ENCODE measurements around the gene SMG6.
"Not testable (repeated sequence)": the region's sequence is repeated elsewhere in the genome, so short reads cannot be mapped to it uniquely, and the experiment has no call there.

The SMG6 gene

GRCh38 chr17:2019723-2020122, 283.9 kb downstream of the SMG6 start:
- no peak for DNase-seq

GRCh38 chr17:2018716-2019510, 284.7 kb downstream of the SMG6 start:
- DNase-seq = no peak

- no peak for DNase-seq
Measured at GRCh38 chr17:2017274-2017941, 286.2 kb downstream of the SMG6 start.

GRCh38 chr17:2016494-2016893, 287.1 kb downstream of the SMG6 start:
- DNase-seq = no peak

- no peak for DNase-seq
Measured at GRCh38 chr17:2015314-2015713, 288.3 kb downstream of the SMG6 start.

- no peak for DNase-seq
Measured at GRCh38 chr17:2013994-2014317, 289.6 kb downstream of the SMG6 start.

GRCh38 chr17:2013220-2013993, 290.2 kb downstream of the SMG6 start:
- DNase-seq = not testable (repeated sequence)

- DNase-seq = no peak
Measured at GRCh38 chr17:2012499-2012898, 291.1 kb downstream of the SMG6 start.

GRCh38 chr17:2011411-2012371, 291.9 kb downstream of the SMG6 start:
- DNase-seq = no peak
